K562 (cell line): ENCODE results near the gene GOSR1. TPM values are rescaled to one million over a fixed set of nuclear protein-coding genes. Genes with fewer than 3 reads are reported as not detected.

ENCODE experiments used
- HNRNPL ChIP-seq: fragments of 200-400 bp; formaldehyde crosslinking; IDR thresholded peaks from 2 replicates; pipeline ENCODE4 v1.6.1; 2017; ENCODE audit warnings: low read depth, mild to moderate bottlenecking, low read length
- HNRNPLL ChIP-seq: fragments of 200-400 bp; formaldehyde crosslinking; IDR thresholded peaks from 2 replicates; pipeline ENCODE4 v1.6.1; 2017; ENCODE audit warnings: low read length, low read depth, mild to moderate bottlenecking; ENCODE audit not compliant: poor library complexity, severe bottlenecking
- ILK ChIP-seq: fragments of 450-650 bp; IDR thresholded peaks from 2 replicates; pipeline ENCODE4 v1.6.1; 2016; ENCODE audit warnings: missing genetic modification characterization, low read depth, mild to moderate bottlenecking, missing compliant biosample characterization, moderate library complexity, borderline replicate concordance
- MCM2 ChIP-seq: fragments of 450-650 bp; IDR thresholded peaks from 2 replicates; pipeline ENCODE4 v1.6.1; 2017; ENCODE audit warnings: low read depth, mild to moderate bottlenecking
- PHF21A ChIP-seq: fragments of 450-650 bp; IDR thresholded peaks from 2 replicates; pipeline ENCODE4 v1.6.1; 2017; ENCODE audit warnings: low read depth, borderline replicate concordance
- PREB ChIP-seq: sonication (generic); formaldehyde crosslinking; IDR thresholded peaks from 2 replicates; pipeline ENCODE4 v1.8.1; 2023; ENCODE audit warnings: mild to moderate bottlenecking, missing genetic modification reagents
- SIRT6 ChIP-seq: IDR thresholded peaks from one replicate; pipeline ENCODE4 v1.6.1; 2012; ENCODE audit warnings: low read depth, mild to moderate bottlenecking, control low read depth, inconsistent platforms, low read length, moderate library complexity
- TAF9B ChIP-seq: fragments of 450-650 bp; IDR thresholded peaks from 2 replicates; pipeline ENCODE4 v1.6.1; 2018; ENCODE audit warnings: mild to moderate bottlenecking; ENCODE audit not compliant: partially characterized antibody
- U2AF1 ChIP-seq: fragments of 200-400 bp; formaldehyde crosslinking; optimal IDR thresholded peaks from 2 replicates; pipeline ENCODE3; 2017; ENCODE audit warnings: mild to moderate bottlenecking, low read depth, low read length, moderate library complexity
- ZBTB8A ChIP-seq: fragments of 450-650 bp; IDR thresholded peaks from 2 replicates; pipeline ENCODE4 v1.6.1; 2018; ENCODE audit warnings: mild to moderate bottlenecking, moderate library complexity; ENCODE audit not compliant: partially characterized antibody
- ZFP36 ChIP-seq: fragments of 150-350 bp; IDR thresholded peaks from 2 replicates; pipeline ENCODE4 v1.6.1; 2018; ENCODE audit warnings: low read length, low read depth; ENCODE audit not compliant: partially characterized antibody
- polyA plus RNA-seq, 8 experiments: library from polyadenylated mRNA; depleted of rRNA in 4 of 8; stranded (reverse) in 5 of 8; unstranded in 3 of 8; fragments of >200 nt; fragmentation: Nextera tagmentation in 2 of 8; fragmentation: Illumina TruSeq in 1 of 8; extraction: Ambion mirVana in 2 of 8; extraction: Trizol in 1 of 8; gene quantifications; 2 replicates each; pipeline versions ENCODE4 v1.2.1 to v1.2.3, GENCODE V29; 2011 to 2014; ENCODE audit warnings: inconsistent platforms in 1 of 8, missing spikeins in 1 of 8
- total RNA-seq, 7 experiments: library from RNA; depleted of rRNA in 6 of 7; stranded (reverse); fragments of >200 nt in 6 of 7; fragmentation: Illumina TruSeq in 2 of 7; extraction: Trizol in 2 of 7; gene quantifications; 2 replicates each; pipeline versions ENCODE4 v1.2.1 to v1.2.3, GENCODE V29; 2011 to 2021; ENCODE audit warnings: low replicate concordance in 1 of 7
- TF ChIP-seq, protein P1 (sequence below): sonication (generic); formaldehyde crosslinking; IDR thresholded peaks from 2 replicates; pipeline ENCODE4 v1.8.1; 2023; ENCODE audit warnings: mild to moderate bottlenecking, missing genetic modification reagents, moderate library complexity
- TF ChIP-seq, protein P2 (sequence below): fragments of 200-600 bp; sonication (generic); IDR thresholded peaks from one replicate; pipeline ENCODE4 v1.6.1; 2012; ENCODE audit warnings: mild to moderate bottlenecking, low read depth, low read length, inconsistent platforms

Gene GOSR1
- total and polyA plus RNA-seq, 9 of the 15 experiments (the other 6 are each of a cell fraction or from before 2014, with no cell fraction given): 17.6 to 95.5 (median 33.3) TPM

- TF ChIP-seq MCM2 (no peak), U2AF1 (no peak), ZFP36 (no peak), ILK (tag) (no peak), PREB (CRISPR knock-in tag) (no peak), TAF9B (no peak), ZBTB8A (no peak), HNRNPLL (no peak), PHF21A (no peak), SIRT6 (no peak), HNRNPL (no peak)
- TF ChIP-seq, protein P1, sequence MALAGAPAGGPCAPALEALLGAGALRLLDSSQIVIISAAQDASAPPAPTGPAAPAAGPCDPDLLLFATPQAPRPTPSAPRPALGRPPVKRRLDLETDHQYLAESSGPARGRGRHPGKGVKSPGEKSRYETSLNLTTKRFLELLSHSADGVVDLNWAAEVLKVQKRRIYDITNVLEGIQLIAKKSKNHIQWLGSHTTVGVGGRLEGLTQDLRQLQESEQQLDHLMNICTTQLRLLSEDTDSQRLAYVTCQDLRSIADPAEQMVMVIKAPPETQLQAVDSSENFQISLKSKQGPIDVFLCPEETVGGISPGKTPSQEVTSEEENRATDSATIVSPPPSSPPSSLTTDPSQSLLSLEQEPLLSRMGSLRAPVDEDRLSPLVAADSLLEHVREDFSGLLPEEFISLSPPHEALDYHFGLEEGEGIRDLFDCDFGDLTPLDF (CRISPR knock-in tag): no peak
- TF ChIP-seq, protein P2, sequence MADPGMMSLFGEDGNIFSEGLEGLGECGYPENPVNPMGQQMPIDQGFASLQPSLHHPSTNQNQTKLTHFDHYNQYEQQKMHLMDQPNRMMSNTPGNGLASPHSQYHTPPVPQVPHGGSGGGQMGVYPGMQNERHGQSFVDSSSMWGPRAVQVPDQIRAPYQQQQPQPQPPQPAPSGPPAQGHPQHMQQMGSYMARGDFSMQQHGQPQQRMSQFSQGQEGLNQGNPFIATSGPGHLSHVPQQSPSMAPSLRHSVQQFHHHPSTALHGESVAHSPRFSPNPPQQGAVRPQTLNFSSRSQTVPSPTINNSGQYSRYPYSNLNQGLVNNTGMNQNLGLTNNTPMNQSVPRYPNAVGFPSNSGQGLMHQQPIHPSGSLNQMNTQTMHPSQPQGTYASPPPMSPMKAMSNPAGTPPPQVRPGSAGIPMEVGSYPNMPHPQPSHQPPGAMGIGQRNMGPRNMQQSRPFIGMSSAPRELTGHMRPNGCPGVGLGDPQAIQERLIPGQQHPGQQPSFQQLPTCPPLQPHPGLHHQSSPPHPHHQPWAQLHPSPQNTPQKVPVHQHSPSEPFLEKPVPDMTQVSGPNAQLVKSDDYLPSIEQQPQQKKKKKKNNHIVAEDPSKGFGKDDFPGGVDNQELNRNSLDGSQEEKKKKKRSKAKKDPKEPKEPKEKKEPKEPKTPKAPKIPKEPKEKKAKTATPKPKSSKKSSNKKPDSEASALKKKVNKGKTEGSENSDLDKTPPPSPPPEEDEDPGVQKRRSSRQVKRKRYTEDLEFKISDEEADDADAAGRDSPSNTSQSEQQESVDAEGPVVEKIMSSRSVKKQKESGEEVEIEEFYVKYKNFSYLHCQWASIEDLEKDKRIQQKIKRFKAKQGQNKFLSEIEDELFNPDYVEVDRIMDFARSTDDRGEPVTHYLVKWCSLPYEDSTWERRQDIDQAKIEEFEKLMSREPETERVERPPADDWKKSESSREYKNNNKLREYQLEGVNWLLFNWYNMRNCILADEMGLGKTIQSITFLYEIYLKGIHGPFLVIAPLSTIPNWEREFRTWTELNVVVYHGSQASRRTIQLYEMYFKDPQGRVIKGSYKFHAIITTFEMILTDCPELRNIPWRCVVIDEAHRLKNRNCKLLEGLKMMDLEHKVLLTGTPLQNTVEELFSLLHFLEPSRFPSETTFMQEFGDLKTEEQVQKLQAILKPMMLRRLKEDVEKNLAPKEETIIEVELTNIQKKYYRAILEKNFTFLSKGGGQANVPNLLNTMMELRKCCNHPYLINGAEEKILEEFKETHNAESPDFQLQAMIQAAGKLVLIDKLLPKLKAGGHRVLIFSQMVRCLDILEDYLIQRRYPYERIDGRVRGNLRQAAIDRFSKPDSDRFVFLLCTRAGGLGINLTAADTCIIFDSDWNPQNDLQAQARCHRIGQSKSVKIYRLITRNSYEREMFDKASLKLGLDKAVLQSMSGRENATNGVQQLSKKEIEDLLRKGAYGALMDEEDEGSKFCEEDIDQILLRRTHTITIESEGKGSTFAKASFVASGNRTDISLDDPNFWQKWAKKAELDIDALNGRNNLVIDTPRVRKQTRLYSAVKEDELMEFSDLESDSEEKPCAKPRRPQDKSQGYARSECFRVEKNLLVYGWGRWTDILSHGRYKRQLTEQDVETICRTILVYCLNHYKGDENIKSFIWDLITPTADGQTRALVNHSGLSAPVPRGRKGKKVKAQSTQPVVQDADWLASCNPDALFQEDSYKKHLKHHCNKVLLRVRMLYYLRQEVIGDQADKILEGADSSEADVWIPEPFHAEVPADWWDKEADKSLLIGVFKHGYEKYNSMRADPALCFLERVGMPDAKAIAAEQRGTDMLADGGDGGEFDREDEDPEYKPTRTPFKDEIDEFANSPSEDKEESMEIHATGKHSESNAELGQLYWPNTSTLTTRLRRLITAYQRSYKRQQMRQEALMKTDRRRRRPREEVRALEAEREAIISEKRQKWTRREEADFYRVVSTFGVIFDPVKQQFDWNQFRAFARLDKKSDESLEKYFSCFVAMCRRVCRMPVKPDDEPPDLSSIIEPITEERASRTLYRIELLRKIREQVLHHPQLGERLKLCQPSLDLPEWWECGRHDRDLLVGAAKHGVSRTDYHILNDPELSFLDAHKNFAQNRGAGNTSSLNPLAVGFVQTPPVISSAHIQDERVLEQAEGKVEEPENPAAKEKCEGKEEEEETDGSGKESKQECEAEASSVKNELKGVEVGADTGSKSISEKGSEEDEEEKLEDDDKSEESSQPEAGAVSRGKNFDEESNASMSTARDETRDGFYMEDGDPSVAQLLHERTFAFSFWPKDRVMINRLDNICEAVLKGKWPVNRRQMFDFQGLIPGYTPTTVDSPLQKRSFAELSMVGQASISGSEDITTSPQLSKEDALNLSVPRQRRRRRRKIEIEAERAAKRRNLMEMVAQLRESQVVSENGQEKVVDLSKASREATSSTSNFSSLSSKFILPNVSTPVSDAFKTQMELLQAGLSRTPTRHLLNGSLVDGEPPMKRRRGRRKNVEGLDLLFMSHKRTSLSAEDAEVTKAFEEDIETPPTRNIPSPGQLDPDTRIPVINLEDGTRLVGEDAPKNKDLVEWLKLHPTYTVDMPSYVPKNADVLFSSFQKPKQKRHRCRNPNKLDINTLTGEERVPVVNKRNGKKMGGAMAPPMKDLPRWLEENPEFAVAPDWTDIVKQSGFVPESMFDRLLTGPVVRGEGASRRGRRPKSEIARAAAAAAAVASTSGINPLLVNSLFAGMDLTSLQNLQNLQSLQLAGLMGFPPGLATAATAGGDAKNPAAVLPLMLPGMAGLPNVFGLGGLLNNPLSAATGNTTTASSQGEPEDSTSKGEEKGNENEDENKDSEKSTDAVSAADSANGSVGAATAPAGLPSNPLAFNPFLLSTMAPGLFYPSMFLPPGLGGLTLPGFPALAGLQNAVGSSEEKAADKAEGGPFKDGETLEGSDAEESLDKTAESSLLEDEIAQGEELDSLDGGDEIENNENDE: no peak
Observed at GRCh38 chr17:30476726-30477082, 504 bp upstream of the GOSR1 start (continued).
